A172 (cell line): ENCODE measurements around the gene MRGPRX4. TPM values are rescaled to one million over a fixed set of nuclear protein-coding genes. Genes with fewer than 3 reads are reported as not detected.
"Not testable (repeated sequence)": the region's sequence is repeated elsewhere in the genome, so short reads cannot be mapped to it uniquely, and the experiment has no call there.

Source experiments
- DNase-seq: peaks from one replicate; pipeline ENCODE4 v3.0.0-alpha.2; 2015; ENCODE audit warnings: low spot score
- total RNA-seq: library from RNA; depleted of rRNA; stranded (reverse); fragments of >200 nt; shearing (Covaris generic); gene quantifications from 2 replicates; pipeline ENCODE4 v1.2.3, GENCODE V29; 2014; rRNA removed

MRGPRX4 gene
- total RNA-seq, result not detected in 2 replicates

GRCh38 chr11:18172666-18173065, at the start of gene MRGPRX4:
TSS of gene MRGPRX4 (plus strand) at chr11:18172837. CDS start at chr11:18173257, 420 bp downstream.
- DNase-seq, result no peak

- not testable (repeated sequence) for DNase-seq
Observed at GRCh38 chr11:18131115-18131514, 41.5 kb upstream of the MRGPRX4 start.

GRCh38 chr11:18132341-18132740, 40.3 kb upstream of the MRGPRX4 start, which contains the start of gene MRGPRX3:
TSS of gene MRGPRX3 (plus strand) at chr11:18132571. CDS start at chr11:18137203, 4,632 bp downstream.
- no peak for DNase-seq

GRCh38 chr11:18135308-18135707, 37.3 kb upstream of the MRGPRX4 start:
- DNase-seq, result no peak

- DNase-seq, result no peak
Observed at GRCh38 chr11:18137186-18137800, 35.3 kb upstream of the MRGPRX4 start.

- DNase-seq, result no peak
Observed at GRCh38 chr11:18140145-18140544, 32.5 kb upstream of the MRGPRX4 start.

GRCh38 chr11:18144243-18144642, 28.4 kb upstream of the MRGPRX4 start:
- DNase-seq, result peak; percentile 62

GRCh38 chr11:18145025-18145424, 27.6 kb upstream of the MRGPRX4 start:
- DNase-seq, result no peak

- DNase-seq, result no peak
Observed at GRCh38 chr11:18145837-18146236, 26.8 kb upstream of the MRGPRX4 start.

GRCh38 chr11:18151581-18151980, 21.1 kb upstream of the MRGPRX4 start:
- no peak for DNase-seq

GRCh38 chr11:18168372-18168771, 4.3 kb upstream of the MRGPRX4 start:
- DNase-seq, result no peak

- peak; percentile 58 for DNase-seq
Observed at GRCh38 chr11:18171377-18172000, 1.1 kb upstream of the MRGPRX4 start.

- DNase-seq, result no peak
Observed at GRCh38 chr11:18173225-18173866, 709 bp downstream of the MRGPRX4 start.

- no peak for DNase-seq
Observed at GRCh38 chr11:18188796-18189195, 16.2 kb downstream of the MRGPRX4 start.

- not testable (repeated sequence) for DNase-seq
Observed at GRCh38 chr11:18189476-18190245, 17.0 kb downstream of the MRGPRX4 start.

- DNase-seq, result peak; percentile 11
Observed at GRCh38 chr11:18191376-18191775, 18.7 kb downstream of the MRGPRX4 start.

- DNase-seq, result no peak
Observed at GRCh38 chr11:18193010-18193409, 20.4 kb downstream of the MRGPRX4 start.

GRCh38 chr11:18196532-18196931, 23.9 kb downstream of the MRGPRX4 start:
- DNase-seq, result no peak

- DNase-seq, result not testable (repeated sequence)
Observed at GRCh38 chr11:18197738-18198137, 25.1 kb downstream of the MRGPRX4 start.

- DNase-seq, result peak; percentile 11
Observed at GRCh38 chr11:18203723-18204122, 31.1 kb downstream of the MRGPRX4 start.

GRCh38 chr11:18204220-18204619, 31.6 kb downstream of the MRGPRX4 start:
- DNase-seq, result no peak

GRCh38 chr11:18204771-18205170, 32.1 kb downstream of the MRGPRX4 start:
- DNase-seq, result no peak
